ENCODE data around the gene PRR5.

DNA sequence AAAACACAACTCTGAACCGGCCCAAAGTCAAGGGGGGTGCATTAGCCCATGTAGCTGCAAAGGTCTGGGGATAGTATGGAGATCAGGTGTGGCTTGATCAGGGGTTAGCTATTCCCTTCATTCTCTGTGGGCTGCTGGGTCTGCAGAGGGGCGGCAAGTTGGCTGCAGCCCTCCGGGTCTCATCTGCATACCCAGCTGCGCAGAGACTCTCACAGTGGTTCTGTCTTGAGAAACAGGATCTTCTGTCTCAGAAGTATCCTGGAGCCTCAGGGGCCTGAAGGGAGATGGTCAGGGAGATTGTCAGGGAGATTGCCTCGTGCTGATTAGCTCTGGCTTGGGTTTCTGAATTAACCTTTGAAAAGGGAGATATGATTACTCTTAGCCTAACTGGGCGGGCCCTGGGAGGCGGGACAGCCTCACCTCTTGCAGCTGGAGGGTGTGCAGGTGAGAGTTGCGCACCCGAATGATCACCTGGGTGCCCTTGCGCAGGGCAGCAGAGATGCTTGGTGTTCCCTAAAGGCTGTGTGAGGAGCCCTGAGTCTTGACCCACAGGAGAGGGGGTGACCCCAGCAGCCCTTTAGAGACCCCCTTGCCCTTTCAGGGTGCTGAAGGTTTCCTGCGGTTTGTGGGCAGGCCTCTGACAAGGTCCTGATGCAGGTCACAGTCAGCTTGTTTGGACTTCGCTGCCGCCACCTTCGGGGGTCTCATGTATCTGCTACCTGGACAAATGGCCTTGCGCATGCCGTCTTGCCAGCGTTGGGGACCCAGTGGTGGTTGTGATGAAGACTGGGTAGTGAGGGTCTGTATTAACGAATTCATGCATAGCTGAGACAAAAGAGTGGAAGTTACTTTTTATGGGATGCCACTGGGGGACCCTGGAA is 57.7 kb downstream of the PRR5 start:
- TF ChIP-seq POLR2AphosphoS5 (IDR thresholded peaks at IDR 0.05; ENCODE audit: low read depth, low read length) (no peak), EGR1 (IDR thresholded peaks at IDR 0.05; ENCODE audit: low read depth) (no peak), EZH2 (IDR thresholded peaks at IDR 0.05) (no peak)
- TF ChIP-seq, protein P1, sequence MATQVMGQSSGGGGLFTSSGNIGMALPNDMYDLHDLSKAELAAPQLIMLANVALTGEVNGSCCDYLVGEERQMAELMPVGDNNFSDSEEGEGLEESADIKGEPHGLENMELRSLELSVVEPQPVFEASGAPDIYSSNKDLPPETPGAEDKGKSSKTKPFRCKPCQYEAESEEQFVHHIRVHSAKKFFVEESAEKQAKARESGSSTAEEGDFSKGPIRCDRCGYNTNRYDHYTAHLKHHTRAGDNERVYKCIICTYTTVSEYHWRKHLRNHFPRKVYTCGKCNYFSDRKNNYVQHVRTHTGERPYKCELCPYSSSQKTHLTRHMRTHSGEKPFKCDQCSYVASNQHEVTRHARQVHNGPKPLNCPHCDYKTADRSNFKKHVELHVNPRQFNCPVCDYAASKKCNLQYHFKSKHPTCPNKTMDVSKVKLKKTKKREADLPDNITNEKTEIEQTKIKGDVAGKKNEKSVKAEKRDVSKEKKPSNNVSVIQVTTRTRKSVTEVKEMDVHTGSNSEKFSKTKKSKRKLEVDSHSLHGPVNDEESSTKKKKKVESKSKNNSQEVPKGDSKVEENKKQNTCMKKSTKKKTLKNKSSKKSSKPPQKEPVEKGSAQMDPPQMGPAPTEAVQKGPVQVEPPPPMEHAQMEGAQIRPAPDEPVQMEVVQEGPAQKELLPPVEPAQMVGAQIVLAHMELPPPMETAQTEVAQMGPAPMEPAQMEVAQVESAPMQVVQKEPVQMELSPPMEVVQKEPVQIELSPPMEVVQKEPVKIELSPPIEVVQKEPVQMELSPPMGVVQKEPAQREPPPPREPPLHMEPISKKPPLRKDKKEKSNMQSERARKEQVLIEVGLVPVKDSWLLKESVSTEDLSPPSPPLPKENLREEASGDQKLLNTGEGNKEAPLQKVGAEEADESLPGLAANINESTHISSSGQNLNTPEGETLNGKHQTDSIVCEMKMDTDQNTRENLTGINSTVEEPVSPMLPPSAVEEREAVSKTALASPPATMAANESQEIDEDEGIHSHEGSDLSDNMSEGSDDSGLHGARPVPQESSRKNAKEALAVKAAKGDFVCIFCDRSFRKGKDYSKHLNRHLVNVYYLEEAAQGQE (IDR thresholded peaks at IDR 0.05; ENCODE audit: low read depth) = no peak
